Fibroblast of skin of back (primary cell): ENCODE data around the gene AAMP.

ENCODE experiments used
- DNase-seq: peaks from one replicate; pipeline ENCODE4 v3.0.0-alpha.2; 2013

Gene AAMP

GRCh38 chr2:218221000-218221399 is 48.9 kb downstream of the AAMP start:
- no peak for DNase-seq

- DNase-seq = no peak
Observed at GRCh38 chr2:218219934-218220333, 50.0 kb downstream of the AAMP start.

GRCh38 chr2:218218268-218219185 is 51.4 kb downstream of the AAMP start:
- no peak for DNase-seq

- peak; percentile 43 for DNase-seq
Observed at GRCh38 chr2:218217360-218218267, 52.3 kb downstream of the AAMP start.

- DNase-seq = peak; percentile 96
Observed at GRCh38 chr2:218216674-218217359, 53.1 kb downstream of the AAMP start, which contains the start of gene ARPC2. Gene ARPC2 (plus strand): TSS chr2:218217189. CDS start chr2:218217471, 282 bp downstream.

GRCh38 chr2:218216336-218216673 is 53.6 kb downstream of the AAMP start:
- no peak for DNase-seq
